ENCODE data around the gene EMID1. TPM values are rescaled to one million over a fixed set of nuclear protein-coding genes. Genes with fewer than 3 reads are reported as not detected.

The EMID1 gene
- total RNA-seq, 4 donors from 2014 or later = 0.33 to 1.8 TPM; not detected in 2

- peak overlapping the region; percentile 84 to 98 (median 94) for H3K4me3 ChIP-seq
- H3K4me1 ChIP-seq = peaks cover 32 to 48% of the 10 kb centered on the region in 2 donors
- H3K27me3 ChIP-seq = peaks cover under 1 to 6% (median 5%) of the 10 kb centered on the region in 3 donors
- peak overlapping the region; percentile 80 to 89 (median 83) for H3K27ac ChIP-seq
- intact Hi-C loops (cut with DNase I; ENCODE audit: low total_unique reads) (no loop called here), in situ Hi-C loops (cut with MboI; ENCODE audit: low sequenced_read_pairs in 4 of 4) (loop anchor here in 1 of 4 donors (10.0 kb wide), 1 partner anchor 87 kb away; no protein-coding TSS in a partner anchor)
- H3K36me3 ChIP-seq = no peaks in the 10 kb centered on the region
- ATAC-seq = no peak
- TF ChIP-seq CTCF (IDR thresholded peaks at IDR 0.05 in 4 of 5, conservative IDR thresholded peaks at IDR 0.05 in 1 of 5) (no peak), POLR2A (IDR thresholded peaks at IDR 0.05) (no peak)
- no peak for DNase-seq
- H3K9me3 ChIP-seq = no peaks in the 10 kb centered on the region
Observed at GRCh38 chr22:29308148-29308790, 102.6 kb downstream of the EMID1 start.

DNA sequence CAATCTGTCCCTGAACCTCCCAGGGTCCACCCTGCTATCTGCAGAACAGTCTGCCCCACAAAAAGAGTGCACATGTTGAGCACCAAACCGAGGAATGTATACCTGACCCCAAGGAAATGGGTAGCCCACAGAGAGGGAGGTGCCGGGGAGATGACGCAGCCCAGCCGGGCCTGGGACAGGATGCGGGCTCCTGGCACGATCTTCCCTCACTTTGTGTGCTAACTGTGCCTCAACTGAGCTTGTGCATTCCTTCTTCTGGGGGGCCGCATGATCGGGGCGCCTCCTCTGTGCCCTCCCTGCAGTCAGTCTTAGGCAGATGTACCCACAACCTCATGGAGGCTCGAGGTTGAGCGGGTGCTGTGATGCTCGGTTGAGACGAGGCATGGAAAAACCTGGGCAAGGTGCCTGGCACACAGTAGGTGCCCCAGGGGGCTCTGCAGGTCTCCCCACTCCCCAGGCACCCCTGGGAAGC is 103.1 kb downstream of the EMID1 start:
- intact Hi-C loops (cut with DNase I; ENCODE audit: low total_unique reads) (no loop called here), in situ Hi-C loops (cut with MboI; ENCODE audit: low sequenced_read_pairs in 4 of 4) (loop anchor here in 1 of 4 donors (10.0 kb wide), 1 partner anchor 86 kb away; no protein-coding TSS in a partner anchor)
- H3K27me3 ChIP-seq = peaks cover 6 to 11% (median 9%) of the 10 kb centered on the region in 3 donors
- TF ChIP-seq POLR2A (IDR thresholded peaks at IDR 0.05) = no peak
- no peak for TF ChIP-seq CTCF (IDR thresholded peaks at IDR 0.05 in 4 of 5, conservative IDR thresholded peaks at IDR 0.05 in 1 of 5)
- peak overlapping the region; percentile 84 to 98 (median 94) for H3K4me3 ChIP-seq
- ATAC-seq (no peak), DNase-seq (no peak)
- H3K27ac ChIP-seq = peak overlapping the region; percentile 80 to 89 (median 83)
- H3K36me3 ChIP-seq = no peaks in the 10 kb centered on the region
- peaks cover 32 to 52% of the 10 kb centered on the region in 2 donors for H3K4me1 ChIP-seq
- no peaks in the 10 kb centered on the region for H3K9me3 ChIP-seq

Other genes with a start within 250 kb of the EMID1 start
- not detected for gene C22orf31, start 144.1 kb upstream of the EMID1 start, total RNA-seq
- gene KREMEN1, start 132.9 kb upstream of the EMID1 start, total RNA-seq = 10 to 100 TPM in 3 of 4 donors, 1 to 10 TPM in 1; 7.5 to 35.8 (median 15.4) TPM
- gene RHBDD3, start 62.1 kb downstream of the EMID1 start, total RNA-seq = 10 to 100 TPM; 19.8 to 38.0 (median 28.6) TPM
- gene EWSR1, start 62.4 kb downstream of the EMID1 start, total RNA-seq = 100 to 1,000 TPM; 192 to 269 (median 202) TPM
- gene GAS2L1, start 100.8 kb downstream of the EMID1 start, total RNA-seq = 10 to 100 TPM in 1 of 4 donors, 1 to 10 TPM in 3; 4.8 to 23.0 (median 6.6) TPM
- gene RASL10A, start 109.8 kb downstream of the EMID1 start, total RNA-seq = 1 to 10 TPM in 1 of 4 donors, under 1 TPM in 1, not detected in 2; 0.13 to 1.2 TPM
- 10 to 100 TPM; 26.5 to 44.6 (median 37.3) TPM for gene AP1B1, start 182.7 kb downstream of the EMID1 start, total RNA-seq
- not detected for gene RFPL1, start 232.7 kb downstream of the EMID1 start, total RNA-seq